ENCODE results near the gene RGMA.

RGMA gene

DNA sequence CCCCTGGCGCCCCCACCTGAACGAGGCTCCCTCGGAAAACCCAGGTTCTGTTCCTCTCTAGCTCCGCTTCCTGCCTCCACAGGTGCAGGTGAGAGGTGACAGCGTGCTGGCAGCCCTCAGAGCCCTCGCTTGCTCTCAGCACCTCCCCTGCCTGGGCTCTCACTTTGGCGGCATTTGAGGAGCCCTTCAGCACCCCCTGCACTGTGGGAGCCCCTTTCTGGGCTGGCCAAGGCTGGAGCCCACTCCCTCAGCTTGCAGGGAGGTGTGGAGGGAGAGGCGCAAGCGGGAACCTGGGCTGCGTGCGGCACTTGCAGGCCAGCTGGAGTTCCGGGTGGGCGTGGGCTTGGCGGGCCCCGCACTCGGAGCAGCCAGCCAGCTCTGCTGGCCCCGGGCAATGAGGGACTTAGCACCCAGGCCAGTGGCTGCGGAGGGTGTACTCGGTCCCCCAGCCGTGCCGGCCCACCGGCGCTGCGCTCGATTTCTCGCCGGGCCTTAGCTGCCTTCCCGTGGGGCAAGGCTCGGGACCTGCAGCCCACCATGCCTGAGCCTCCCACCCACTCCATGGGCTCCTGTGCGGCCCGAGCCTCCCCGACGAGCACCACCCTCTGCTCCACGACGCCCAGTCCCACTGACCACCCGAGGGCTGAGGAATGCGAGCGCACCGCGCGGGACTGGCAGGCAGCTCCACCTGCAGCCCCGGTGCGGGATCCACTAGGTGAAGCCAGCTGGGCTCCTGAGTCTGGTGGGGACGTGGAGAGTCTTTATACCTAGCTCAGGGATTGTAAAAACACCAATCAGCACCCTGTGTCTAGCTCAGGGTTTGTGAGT is 57.2 kb downstream of the RGMA start:
- DNase-seq = peak in 1 of 2 experiments; percentile 15

DNA sequence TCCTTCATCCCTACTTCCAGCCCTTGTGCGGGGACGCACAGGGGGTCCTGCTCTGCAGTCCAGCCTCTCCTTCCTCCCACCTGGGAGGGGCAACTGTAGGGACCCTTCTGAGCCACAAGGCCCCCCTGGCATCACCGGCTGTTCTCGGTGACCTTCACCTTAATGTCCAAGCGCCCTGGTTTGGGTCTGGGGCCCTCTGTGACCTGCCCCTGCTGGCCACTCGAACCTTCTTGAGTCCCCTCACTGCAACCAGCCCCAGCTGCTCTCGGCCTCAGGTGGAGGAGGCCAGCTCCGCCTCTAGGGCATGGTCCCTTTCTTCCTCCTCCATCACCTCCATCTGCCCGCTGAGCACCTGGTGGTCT is 57.9 kb downstream of the RGMA start:
- no peak for DNase-seq

DNA sequence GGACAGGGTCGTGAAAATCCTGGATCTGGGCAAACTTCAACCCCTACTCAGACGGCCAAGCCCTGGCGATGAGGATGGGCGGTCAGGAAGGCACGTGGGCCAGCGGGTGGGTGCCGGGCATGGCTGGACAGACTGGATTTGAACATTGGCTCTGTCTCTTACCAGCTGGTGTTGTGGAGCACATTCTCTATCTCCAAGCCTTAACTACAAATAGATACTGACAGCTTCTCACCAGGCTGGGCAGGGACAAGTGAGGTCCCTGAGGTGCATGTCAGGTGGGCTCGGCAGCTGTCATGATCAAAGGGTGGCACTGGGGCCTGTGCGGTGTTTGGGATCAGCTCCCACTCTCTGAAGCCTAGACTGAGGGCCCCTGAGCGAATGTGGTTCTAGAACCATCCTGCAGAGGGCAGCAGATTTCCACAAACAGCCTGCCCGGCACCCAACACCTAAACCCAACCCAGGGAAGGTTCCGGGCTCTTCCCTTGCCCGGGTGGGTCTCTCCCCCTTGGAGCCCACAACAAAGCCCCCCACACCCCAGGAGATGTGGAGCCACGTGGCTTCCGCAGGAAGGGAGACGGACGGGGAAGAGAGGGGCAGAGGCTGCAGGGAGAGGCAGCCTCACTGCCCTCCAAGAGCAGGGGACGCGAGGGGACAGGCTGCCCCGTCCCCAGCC is 58.4 kb downstream of the RGMA start:
- peak; percentile 80 to 82 for DNase-seq

DNA sequence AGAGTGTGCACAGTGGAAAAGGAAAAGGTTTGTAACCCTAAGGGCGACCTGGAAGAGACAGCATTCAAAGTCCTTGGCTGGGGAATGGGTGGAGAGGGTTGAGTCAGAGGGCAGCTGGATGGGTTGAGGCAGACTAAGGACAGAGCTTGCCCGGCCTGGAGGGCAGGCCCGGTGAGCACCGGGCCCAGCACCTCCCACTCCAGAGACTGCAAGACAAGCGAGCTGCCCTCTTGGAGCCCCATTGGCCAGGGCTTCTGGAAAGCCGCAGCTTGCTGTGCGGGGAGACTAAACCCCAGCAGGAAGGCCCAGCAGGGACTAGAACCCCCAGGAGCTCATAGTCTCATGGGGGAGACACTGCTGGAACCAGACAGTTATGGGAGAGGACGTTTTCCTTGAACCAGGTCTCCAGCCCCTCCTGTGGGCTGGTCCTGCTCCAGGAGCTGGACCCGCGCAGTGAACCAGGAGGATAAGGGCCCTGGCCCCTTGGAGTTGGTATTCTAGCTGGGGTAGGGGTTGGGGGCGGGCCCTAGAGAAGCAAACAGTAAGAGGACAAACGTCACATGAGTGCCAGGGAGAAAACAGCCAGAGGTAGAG is 59.1 kb downstream of the RGMA start:
- peak in 1 of 2 experiments; percentile 22 for DNase-seq

DNA sequence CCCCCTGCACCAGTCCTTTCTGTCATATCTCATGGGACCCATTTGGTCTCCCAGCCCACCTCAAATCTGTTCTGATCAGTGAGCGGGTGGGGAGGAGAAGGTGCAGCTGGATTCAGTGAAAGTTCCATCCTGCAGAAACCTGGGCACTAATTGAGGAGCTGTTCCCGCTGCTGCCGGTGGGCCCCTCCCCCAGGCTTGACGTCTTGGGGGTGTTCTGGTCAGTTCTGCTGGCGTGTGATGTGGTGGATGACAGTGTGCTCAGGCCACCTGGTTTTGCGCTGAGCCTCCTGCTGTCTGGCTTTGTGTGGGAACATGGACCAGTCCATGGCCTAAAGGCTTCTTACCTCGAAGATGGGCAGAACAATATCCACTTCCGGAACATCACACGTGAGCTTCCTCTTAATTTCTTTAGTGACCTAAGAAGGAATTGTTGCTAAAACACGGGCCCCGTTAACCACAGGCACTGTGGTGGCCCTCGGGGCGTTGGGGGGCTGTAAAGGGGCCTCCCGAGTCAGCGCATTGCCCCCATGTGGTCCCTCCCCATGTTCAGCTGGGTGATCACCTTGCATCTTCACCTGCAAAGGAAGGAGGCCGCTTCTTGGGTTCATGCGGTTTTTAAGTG is 59.7 kb downstream of the RGMA start:
- DNase-seq = no peak

DNA sequence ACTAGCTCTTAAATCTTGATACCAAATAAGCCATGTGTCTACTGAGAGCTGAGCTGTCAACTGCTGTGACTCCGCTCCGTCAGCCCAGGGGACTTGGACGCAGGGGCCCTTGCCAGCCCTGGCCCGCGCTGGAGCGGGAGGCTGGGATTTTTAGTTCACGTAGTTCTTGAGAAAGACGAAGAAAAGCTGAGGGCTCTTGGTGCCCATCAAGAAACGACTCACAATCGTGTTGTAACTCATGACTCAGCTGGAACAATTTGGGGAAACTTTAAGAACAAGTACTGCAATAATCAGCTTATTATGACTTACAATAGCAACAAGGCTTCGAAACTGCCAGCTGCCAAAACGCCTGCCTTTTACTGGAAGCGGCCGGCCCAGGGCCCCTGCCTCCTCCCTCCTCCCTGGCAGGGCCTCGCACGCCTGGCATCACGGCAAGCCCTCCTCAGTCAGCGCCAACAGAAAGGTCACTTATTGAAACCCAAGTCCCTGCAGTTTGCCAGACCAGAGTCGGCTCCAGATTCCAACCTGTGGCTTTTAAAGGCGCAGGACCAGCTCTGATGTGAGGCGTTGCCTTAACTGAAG is 60.3 kb downstream of the RGMA start:
- peak; percentile 39 to 44 for DNase-seq

DNA sequence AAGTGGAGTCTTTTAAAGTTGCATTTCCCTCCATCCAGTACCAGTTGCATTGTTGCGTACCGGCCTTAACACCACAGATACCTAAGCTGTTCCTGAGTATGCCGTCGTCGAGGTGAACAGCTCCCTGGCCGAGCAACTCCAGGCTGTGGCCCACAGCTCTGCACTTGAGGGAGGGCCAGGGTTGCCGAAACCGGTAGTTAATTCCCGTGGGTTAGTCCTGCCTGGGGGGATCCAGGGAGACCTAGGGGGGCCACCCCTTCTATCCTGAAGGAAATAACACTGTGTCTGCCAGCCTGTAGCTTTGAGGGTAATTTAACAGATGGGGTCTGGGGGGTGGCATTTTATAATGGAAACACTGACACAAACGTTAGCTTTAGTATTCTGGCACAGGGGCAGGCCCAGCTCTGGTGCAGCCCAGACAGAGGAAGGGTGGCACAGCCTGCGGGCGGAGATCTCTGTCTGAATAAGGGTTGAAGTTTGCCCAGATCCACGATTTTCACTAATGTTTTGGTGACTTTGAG is 60.8 kb downstream of the RGMA start:
- DNase-seq = peak in 1 of 2 experiments; percentile 16

DNA sequence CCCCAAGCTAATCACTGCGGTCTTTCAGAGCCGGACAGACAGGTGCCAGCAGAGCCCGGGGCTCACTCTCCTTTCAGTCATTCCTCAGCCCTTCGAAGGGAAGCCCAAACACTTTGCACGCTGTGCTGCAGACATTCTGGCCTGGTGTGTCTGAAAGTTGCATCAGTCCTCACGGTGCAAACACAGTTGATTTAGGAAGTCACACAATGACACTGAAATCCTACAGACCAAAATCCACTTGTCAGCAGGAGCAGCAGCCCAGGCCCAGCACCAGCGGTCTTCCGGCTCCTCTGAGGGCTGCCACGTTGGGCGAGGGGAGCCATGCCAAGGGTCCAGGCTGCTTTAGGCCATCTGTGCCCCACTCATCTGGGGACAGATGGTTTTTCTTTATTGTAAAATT is 61.6 kb downstream of the RGMA start:
- DNase-seq = peak in 1 of 2 experiments; percentile 13

DNA sequence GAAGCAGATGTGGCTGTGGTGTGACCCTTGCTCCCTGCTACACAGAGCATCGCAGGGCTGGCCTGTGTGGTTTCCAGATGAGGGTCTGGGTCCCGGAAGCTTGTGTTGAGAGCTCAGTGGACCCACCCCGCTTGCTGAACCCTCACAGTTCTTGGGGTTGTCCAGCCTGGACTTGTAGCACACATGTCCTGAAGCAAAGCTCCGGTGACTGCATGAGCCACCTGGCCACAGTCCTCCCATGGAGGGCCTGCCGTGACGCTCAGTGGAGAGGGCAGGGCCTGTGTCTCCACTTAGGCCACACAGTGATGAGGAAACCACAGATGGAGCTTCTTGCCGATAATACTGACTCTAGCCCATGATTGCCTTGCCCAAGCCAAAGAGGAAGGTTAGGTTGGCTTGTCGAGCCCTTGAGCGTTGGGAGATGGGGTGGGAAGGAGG is 62.6 kb downstream of the RGMA start:
- DNase-seq = peak; percentile 14

DNA sequence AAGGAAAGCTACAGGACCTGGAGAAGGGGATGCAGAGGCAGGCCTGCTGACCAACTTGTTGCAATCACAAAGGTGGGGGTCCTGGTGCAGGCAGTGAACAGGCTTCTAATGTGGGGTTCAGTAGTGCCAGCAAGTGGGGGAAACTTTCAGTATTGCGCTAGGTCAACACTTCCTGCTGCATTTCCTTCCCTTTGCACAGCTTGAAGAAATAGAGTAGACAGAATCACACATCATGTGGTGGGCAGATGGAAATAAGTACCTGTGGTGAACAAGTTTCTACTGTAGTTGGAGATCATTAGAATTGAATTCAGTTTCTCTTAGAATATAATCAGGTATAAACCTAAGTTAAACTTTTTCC is 63.4 kb downstream of the RGMA start:
- DNase-seq = no peak

DNA sequence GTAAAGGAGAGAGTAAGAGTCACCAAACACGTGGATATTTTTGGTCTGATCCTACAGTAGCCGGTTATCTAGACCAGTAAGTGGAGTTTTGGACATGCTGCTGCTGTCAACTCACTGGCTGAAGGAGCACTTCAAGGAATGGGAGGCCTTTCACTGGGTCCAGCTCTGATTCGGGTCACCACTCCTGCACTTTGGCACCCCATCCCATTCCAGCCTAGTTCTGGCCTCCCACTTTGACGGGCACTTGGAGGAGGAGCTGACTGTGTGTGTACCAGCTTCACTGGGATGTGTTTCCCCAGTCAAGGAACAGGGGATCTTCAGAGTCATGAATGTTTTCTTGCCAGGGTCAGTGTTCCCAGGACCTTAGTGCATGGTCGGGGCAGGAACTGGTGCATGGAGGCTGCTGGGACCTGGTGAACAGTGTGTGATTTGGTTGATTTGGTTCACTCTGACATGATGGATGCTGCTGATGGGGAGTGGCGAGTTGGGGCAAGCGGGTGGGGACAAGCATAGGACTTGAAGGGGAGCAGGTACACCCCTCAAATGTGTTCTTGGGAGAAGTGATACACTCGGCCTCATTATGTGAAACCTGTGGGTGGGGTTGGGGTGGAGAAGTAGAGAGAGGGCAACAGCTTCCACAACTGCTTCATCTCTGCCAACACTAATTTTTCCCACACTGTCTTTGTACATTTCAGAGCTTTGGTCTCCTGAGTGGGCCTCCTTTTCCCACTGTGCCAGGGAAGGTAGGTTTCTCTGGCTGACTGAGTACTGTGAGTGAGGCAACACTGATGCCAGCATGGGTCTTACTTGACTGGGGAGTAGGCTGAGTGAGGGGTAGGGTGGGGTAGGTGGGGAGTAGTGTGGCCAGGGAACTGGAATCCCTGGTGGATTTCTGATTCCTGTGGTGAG is 64.0 kb downstream of the RGMA start:
- peak; percentile 17 to 20 for DNase-seq

DNA sequence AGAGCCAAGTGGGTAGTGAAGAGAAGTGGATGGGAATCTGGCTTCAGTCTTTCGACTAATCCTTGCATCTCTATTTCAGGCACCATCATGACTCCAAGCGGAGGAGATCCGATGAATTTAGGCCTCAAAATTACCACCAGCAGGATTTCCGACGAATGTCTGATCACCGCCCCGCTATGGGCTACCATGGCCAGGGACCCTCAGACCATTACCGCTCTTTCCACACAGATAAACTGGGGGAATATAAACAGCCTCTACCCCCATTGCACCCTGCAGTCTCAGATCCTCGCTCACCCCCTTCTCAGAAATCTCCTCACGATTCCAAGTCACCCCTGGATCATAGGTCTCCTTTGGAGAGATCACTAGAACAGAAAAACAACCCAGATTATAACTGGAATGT is 64.7 kb downstream of the RGMA start:
- DNase-seq = peak in 1 of 2 experiments; percentile 5

DNA sequence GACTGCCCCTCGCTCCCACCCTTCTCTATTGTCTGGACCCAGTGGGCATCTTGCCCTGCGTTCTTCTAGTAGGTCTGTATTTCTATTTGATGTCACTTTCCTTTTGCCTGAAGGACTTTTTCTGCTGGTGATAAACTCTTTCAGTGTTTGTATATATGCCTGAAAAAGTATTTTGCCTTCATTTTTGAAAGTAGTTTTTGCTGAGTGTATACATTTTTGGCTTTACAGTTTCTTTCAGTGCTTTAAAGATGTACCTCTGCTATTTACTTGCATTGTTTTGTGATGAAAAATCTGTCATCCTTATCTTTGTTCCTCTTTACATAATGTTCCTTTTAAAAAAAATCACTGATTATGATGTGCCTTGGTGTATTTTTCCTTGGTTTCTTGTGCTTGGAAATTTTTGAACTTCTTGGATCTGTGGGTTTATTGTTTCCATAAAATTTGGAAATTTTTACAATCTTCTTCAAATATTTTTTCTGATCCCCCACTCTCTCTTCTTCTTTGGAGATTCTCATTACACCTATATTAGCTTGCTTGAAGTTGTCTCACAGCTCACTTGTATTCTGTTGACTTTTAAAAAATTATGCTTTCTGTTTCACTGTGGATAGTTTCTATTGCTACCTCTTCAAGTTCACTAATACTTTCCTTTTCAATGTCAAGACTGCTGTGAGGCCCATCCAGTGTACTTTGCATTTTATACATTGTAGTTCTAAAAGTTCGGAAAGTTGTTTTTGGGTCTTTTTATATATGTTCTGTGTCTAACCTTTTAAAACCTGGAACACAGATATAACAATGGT is 67.8 kb downstream of the RGMA start:
- no peak for DNase-seq

DNA sequence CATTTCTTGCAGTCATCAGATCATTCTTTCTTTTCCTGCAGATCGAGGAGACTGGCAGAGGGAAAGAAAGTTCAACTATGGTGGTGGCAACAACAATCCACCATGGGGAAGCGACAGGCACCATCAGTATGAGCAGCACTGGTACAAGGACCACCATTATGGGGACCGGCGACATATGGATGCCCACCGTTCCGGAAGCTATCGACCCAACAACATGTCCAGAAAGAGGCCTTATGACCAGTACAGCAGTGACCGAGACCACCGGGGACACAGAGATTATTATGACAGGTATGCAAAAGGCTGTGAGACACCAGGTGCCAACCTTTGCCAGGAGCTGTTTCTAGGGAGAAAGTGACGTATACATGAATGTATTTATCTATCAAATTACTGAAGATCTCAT is 69.0 kb downstream of the RGMA start:
- DNase-seq = peak in 1 of 2 experiments; percentile 12

DNA sequence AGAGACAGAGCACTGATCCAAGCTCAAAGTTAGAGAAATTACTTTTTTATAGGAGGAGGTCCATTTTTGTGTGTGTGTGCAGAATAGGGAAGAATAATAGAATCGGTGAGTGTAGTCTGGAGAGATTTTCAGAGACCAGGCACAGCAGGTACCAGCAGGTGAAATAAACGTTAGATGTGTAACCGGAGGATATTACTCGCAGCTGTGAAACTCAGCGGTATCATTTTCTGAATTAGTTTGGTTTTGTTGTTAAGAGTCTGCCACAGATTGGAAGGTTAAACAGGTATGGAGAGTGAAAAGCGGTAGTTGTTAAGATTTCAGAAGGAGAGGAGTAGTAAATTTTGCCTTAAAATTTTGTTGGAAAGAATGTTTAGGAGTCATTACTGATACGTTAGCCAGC is 69.9 kb downstream of the RGMA start:
- no peak for DNase-seq

DNA sequence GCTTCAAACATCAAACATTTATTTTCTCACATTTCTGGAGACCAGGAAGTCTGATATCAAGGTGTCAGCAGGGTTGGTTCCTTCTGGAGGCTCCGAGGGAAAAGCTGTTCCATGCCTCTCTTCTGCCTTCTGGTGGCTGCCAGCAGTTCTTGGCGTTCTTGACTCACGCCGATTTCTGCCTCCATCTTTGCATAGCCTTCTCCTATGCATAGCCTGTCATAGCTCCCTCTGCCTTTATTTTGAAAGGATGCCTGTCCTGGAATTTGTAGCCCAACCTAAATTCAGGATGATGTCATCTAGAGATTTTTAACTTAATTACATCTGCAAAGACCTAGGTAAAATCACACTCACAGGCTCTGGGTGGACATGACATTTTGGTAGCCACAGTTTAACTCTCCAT is 70.4 kb downstream of the RGMA start:
- DNase-seq = peak in 1 of 2 experiments; percentile 13

DNA sequence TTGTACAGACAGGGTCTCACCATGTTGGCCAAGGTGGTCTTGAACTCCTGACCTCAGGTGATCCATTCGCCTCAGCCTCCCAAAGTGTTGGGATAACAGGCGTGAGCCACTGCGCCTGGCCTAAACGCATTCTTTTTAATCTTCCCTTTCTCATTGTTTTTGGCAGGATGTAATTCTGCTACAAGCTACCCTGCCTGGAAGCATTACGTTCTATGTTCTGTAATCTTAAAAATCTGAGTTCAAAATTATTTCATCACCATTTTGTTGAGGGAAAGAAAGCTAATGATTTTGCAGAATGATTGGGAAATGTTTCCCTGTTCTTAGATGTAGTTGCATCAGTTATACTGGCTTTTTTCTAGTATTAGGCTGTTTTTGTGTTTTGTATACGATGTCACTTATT is 71.5 kb downstream of the RGMA start:
- DNase-seq = no peak

DNA sequence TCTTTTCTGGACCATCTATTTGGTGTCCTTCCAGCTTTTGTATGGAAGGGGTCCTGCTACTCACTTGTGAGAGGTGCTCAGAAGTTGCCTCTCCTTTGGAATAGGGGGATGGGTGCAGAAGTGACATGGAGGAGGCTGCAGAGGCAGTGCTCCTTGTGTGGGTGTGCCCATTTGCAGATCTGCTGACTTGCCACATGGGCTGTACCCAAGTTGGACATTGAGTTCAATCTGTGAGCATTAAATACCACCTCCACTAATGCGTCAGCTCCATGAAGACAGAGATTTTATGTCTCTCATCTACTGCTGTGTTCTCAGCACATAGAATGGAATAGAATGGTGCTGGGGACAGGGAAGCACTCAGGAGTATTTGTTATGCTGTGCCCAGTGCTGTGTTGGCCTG is 76.2 kb downstream of the RGMA start:
- no peak for DNase-seq

DNA sequence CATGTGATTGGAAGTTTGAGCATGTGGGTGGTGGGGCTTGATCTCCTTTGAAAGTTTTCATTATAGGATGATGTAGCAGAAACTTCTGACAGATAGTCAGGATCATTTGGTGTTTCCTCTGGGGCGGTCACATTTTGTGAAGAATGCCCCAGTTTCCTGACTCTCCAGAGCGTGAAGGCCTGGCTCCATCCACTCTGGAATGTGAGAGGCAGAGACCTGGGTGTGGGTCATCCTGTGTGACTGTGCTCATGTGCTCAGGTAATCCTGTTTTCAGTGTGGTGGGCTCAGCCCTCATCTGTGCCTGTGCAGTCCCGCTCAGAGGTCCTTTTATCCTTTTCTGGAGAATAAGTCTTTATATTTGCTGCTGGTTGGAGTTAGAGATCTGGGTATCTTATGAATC is 81.0 kb downstream of the RGMA start:
- DNase-seq = no peak

DNA sequence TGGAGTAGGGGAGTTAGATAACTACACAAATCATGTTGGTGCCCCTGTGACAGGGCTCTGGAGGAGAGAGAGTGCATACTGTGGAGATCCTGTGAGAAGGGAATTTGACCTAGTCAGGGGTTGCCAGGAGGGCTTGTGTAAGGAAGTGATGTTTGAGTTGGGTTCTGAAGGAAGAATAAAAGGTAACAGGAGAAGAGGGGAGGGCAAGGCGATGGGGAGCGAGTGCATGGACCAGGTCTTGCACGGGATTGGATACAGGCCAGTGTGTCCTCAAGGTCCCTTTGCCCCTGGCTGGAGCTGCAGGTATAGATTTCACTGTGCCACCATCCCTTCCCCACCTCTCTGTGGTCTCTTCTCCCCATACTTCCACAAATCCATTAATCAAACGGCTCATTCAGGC is 83.9 kb downstream of the RGMA start:
- DNase-seq = no peak

DNA sequence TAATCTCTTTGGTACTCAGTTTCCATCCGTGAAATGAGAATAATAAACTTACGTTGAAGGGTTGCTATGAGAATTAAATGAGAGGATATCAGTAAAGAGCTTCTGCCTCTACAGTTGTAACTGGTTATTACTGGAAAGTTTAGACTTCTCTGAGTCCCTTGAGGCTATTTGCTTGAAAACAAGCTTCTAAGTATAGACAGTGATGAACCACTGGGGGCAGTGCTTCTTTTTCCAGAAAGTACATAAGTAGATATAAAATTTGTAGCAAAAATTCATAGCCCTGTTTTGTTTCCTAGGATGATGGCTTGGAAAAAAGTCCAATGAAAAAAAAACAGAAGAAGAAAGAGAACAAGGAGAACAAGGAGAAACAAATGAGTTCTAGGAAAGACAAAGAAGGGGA is 87.1 kb downstream of the RGMA start:
- DNase-seq = no peak
